Neural cell (in vitro differentiated cells): Measurements from ENCODE around the gene ZFYVE28. TPM values are rescaled to one million over a fixed set of nuclear protein-coding genes. Genes with fewer than 3 reads are reported as not detected.

Source experiments
- H2AFZ ChIP-seq: fragments of 200-600, 300-800 bp; sonication (generic), shearing (Covaris generic); 2 replicates; pipeline ENCODE4 v1.6.0; 2014; ENCODE audit warnings: low read depth, mild to moderate bottlenecking, antibody characterized with exemption, low read length, moderate library complexity
- H3F3A ChIP-seq: fragments of 200-600 bp; shearing (Covaris generic); 2 replicates; pipeline ENCODE4 v1.6.1; 2016; ENCODE audit warnings: mild to moderate bottlenecking, moderate library complexity, mixed read lengths, antibody characterized with exemption, low read length; ENCODE audit not compliant: insufficient read depth, poor library complexity, severe bottlenecking
- H3K27ac ChIP-seq: fragments of 200-600, 300-800 bp; sonication (generic), shearing (Covaris generic); 2 replicates; pipeline ENCODE4 v1.5.1; 2014; ENCODE audit warnings: mild to moderate bottlenecking, low read length, moderate library complexity
- H3K27me3 ChIP-seq: fragments of 300-800, 200-600 bp; sonication (generic), shearing (Covaris generic); 2 replicates; pipeline ENCODE4 v1.6.0; 2014; ENCODE audit warnings: mild to moderate bottlenecking, low read depth, low read length, moderate library complexity; ENCODE audit not compliant: insufficient read depth
- H3K36me3 ChIP-seq: fragments of 300-800, 200-600 bp; sonication (generic), shearing (Covaris generic); 2 replicates; pipeline ENCODE4 v1.5.1; 2014; ENCODE audit warnings: mild to moderate bottlenecking, antibody characterized with exemption, low read length, moderate library complexity; ENCODE audit not compliant: insufficient read depth
- H3K4me2 ChIP-seq: fragments of 300-800, 200-600 bp; sonication (generic), shearing (Covaris generic); 2 replicates; pipeline ENCODE4 v1.6.0; 2014; ENCODE audit warnings: mild to moderate bottlenecking, low read length
- H3K4me3 ChIP-seq: fragments of 300-800, 200-600 bp; sonication (generic), shearing (Covaris generic); 2 replicates; pipeline ENCODE4 v1.5.1; 2014; ENCODE audit warnings: mild to moderate bottlenecking, low read length, moderate library complexity
- H3K79me2 ChIP-seq: fragments of 200-600 bp; shearing (Covaris generic); replicated peaks from 2 replicates; pipeline ENCODE4 v1.6.0; 2014; ENCODE audit warnings: mild to moderate bottlenecking, low read length, moderate library complexity; ENCODE audit not compliant: insufficient read depth
- H3K9ac ChIP-seq: fragments of 300-800, 200-600 bp; sonication (generic), shearing (Covaris generic); 2 replicates; pipeline ENCODE4 v1.6.1; 2016; ENCODE audit warnings: mild to moderate bottlenecking, low read length, mixed read lengths
- H3K9me2 ChIP-seq: fragments of 200-600 bp; shearing (Covaris generic); 2 replicates; pipeline ENCODE4 v1.6.1; 2016; ENCODE audit warnings: mild to moderate bottlenecking, low read length, mixed read lengths; ENCODE audit not compliant: insufficient read depth
- H3K9me3 ChIP-seq: fragments of 200-600, 300-800 bp; sonication (generic), shearing (Covaris generic); 2 replicates; pipeline ENCODE4 v1.6.1; 2016; ENCODE audit warnings: mild to moderate bottlenecking, mixed run types, low read length, moderate library complexity, mixed read lengths
- H4K20me1 ChIP-seq: fragments of 200-600 bp; shearing (Covaris generic); 2 replicates; pipeline ENCODE4 v1.6.1; 2016; ENCODE audit warnings: mild to moderate bottlenecking, mixed run types; ENCODE audit not compliant: insufficient read depth
- EP300 ChIP-seq: fragments of 450-650 bp; conservative IDR thresholded peaks from 2 replicates; pipeline ENCODE4 v1.6.1; 2014; ENCODE audit warnings: antibody characterized with exemption, mild to moderate bottlenecking, moderate library complexity; ENCODE audit not compliant: poor library complexity, severe bottlenecking
- EZH2 ChIP-seq: fragments of 200-600, 300-800 bp; shearing (Covaris generic), sonication (generic); IDR thresholded peaks from 2 replicates; pipeline ENCODE4 v1.6.1; 2014; ENCODE audit warnings: antibody characterized with exemption, low read length, borderline replicate concordance, mild to moderate bottlenecking; ENCODE audit not compliant: insufficient read depth, poor library complexity, severe bottlenecking
- MXI1 ChIP-seq: fragments of 450-650 bp; conservative IDR thresholded peaks from 2 replicates; pipeline ENCODE4 v1.6.1; 2014; ENCODE audit warnings: antibody characterized with exemption, mild to moderate bottlenecking; ENCODE audit not compliant: poor library complexity, severe bottlenecking
- POLR2AphosphoS5 ChIP-seq: IDR thresholded peaks from 2 replicates; pipeline ENCODE4 v1.6.1; 2012
- RAD21 ChIP-seq: fragments of 450-650 bp; conservative IDR thresholded peaks from 2 replicates; pipeline ENCODE4 v1.6.1; 2014; ENCODE audit warnings: antibody characterized with exemption, mild to moderate bottlenecking, moderate library complexity
- SMC3 ChIP-seq: fragments of 450-650 bp; conservative IDR thresholded peaks from 2 replicates; pipeline ENCODE4 v1.6.1; 2014; ENCODE audit warnings: antibody characterized with exemption, mild to moderate bottlenecking, moderate library complexity; ENCODE audit not compliant: poor library complexity
- TAF1 ChIP-seq: IDR thresholded peaks from 2 replicates; pipeline ENCODE4 v1.6.1; 2012; ENCODE audit warnings: low read depth
- polyA plus RNA-seq: library from polyadenylated mRNA; depleted of rRNA; stranded (reverse); fragments of >200 nt; gene quantifications from 2 replicates; pipeline ENCODE4 v1.2.3, GENCODE V29; 2014
- TF ChIP-seq, protein P1 (sequence below): fragments of 450-650 bp; IDR thresholded peaks from 2 replicates; pipeline ENCODE4 v1.5.1; 2014; ENCODE audit warnings: antibody characterized with exemption, mild to moderate bottlenecking, moderate library complexity; ENCODE audit not compliant: poor library complexity, severe bottlenecking
- TF ChIP-seq, protein P2 (sequence below): IDR thresholded peaks from 2 replicates; pipeline ENCODE4 v1.6.1; 2012; ENCODE audit warnings: borderline replicate concordance

Gene ZFYVE28
- polyA plus RNA-seq, 1 donor from 2014 or later = 2.4 TPM

DNA sequence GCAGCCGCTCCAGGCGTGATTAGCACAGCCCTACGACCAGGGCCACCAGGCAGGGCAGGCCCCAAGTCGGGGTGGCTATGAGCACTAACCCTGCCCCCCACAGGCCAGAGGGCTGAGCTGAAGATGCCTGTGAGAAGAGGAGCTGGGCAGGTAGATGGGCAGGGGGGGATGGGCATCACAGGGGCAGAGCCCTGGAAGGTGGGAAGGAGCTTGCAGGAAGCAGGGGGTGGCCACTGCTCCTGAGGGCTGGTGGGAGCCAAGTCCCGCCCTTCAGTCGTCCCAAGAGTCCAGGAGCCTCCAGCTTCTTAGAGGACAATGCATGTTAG lies 149.3 kb downstream of the ZFYVE28 start:
- no peaks in the 10 kb centered on the region for H3K27me3 ChIP-seq
- no peak overlapping the region for H3K4me3 ChIP-seq
- no peak overlapping the region for H3K27ac ChIP-seq
- no peaks in the 10 kb centered on the region for H3K36me3 ChIP-seq
- H3K9me3 ChIP-seq = no peaks in the 10 kb centered on the region
- no peaks in the 10 kb centered on the region for H3K9me2 ChIP-seq
- H3F3A ChIP-seq = no peaks in the 10 kb centered on the region
- H2AFZ ChIP-seq = no peak overlapping the region
- no peak overlapping the region for H3K4me2 ChIP-seq
- no peak overlapping the region for H3K9ac ChIP-seq
- H4K20me1 ChIP-seq = no peaks in the 10 kb centered on the region
- H3K79me2 ChIP-seq = no peaks in the 10 kb centered on the region
- TF ChIP-seq, protein P1, sequence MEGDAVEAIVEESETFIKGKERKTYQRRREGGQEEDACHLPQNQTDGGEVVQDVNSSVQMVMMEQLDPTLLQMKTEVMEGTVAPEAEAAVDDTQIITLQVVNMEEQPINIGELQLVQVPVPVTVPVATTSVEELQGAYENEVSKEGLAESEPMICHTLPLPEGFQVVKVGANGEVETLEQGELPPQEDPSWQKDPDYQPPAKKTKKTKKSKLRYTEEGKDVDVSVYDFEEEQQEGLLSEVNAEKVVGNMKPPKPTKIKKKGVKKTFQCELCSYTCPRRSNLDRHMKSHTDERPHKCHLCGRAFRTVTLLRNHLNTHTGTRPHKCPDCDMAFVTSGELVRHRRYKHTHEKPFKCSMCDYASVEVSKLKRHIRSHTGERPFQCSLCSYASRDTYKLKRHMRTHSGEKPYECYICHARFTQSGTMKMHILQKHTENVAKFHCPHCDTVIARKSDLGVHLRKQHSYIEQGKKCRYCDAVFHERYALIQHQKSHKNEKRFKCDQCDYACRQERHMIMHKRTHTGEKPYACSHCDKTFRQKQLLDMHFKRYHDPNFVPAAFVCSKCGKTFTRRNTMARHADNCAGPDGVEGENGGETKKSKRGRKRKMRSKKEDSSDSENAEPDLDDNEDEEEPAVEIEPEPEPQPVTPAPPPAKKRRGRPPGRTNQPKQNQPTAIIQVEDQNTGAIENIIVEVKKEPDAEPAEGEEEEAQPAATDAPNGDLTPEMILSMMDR = no peak
- TF ChIP-seq TAF1 (no peak), POLR2AphosphoS5 (no peak), SMC3 (no peak), MXI1 (no peak), EP300 (no peak), RAD21 (no peak), EZH2 (no peak)
- TF ChIP-seq, protein P2, sequence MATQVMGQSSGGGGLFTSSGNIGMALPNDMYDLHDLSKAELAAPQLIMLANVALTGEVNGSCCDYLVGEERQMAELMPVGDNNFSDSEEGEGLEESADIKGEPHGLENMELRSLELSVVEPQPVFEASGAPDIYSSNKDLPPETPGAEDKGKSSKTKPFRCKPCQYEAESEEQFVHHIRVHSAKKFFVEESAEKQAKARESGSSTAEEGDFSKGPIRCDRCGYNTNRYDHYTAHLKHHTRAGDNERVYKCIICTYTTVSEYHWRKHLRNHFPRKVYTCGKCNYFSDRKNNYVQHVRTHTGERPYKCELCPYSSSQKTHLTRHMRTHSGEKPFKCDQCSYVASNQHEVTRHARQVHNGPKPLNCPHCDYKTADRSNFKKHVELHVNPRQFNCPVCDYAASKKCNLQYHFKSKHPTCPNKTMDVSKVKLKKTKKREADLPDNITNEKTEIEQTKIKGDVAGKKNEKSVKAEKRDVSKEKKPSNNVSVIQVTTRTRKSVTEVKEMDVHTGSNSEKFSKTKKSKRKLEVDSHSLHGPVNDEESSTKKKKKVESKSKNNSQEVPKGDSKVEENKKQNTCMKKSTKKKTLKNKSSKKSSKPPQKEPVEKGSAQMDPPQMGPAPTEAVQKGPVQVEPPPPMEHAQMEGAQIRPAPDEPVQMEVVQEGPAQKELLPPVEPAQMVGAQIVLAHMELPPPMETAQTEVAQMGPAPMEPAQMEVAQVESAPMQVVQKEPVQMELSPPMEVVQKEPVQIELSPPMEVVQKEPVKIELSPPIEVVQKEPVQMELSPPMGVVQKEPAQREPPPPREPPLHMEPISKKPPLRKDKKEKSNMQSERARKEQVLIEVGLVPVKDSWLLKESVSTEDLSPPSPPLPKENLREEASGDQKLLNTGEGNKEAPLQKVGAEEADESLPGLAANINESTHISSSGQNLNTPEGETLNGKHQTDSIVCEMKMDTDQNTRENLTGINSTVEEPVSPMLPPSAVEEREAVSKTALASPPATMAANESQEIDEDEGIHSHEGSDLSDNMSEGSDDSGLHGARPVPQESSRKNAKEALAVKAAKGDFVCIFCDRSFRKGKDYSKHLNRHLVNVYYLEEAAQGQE = no peak

DNA sequence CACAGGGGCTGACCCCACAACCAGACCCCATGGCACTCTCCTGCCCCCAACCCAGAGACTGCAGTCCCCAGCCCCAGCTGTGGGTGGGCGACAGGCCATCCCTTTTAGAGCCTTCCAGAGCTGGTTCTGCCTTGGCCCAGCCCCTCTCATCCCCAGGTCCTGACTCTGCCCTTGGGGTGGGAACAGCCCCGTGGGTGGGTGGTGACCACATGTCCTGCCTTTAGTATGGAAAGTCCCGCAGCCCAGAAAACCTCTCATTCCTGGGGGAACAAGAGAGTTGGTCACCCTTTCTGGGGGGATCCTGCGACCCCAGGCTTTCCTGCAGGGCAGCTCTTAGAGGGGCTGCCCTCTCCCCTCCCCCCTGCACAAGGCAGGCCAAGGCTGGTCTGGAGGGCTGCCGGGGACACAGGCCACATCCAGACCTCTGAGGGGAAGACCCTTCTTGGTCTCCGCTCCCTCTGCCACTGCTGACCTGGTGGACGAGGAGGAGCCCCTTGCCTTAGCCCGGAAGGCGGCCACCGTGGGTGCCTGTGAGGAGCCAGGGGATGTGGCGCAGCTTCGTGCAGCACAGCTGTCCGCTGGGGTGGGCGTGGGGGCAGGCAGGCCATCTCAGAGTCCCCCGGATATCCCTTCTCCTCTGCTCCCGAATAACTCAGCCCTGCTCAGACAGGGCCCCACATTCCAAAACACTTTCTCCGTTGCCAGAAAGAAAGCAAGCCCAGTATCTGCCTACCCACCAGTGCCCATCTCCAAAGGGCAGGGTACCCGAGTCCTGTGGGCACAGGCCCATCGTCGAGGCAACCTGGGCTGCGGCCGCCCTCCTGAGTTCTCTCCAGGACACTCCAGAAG lies 149.9 kb downstream of the ZFYVE28 start:
- no peaks in the 10 kb centered on the region for H3F3A ChIP-seq
- no peak overlapping the region for H2AFZ ChIP-seq
- no peaks in the 10 kb centered on the region for H3K27me3 ChIP-seq
- H3K4me3 ChIP-seq = no peak overlapping the region
- TF ChIP-seq TAF1 (no peak), MXI1 (no peak), RAD21 (no peak)
- TF ChIP-seq, protein P1 = no peak
- H3K36me3 ChIP-seq = no peaks in the 10 kb centered on the region
- no peak overlapping the region for H3K27ac ChIP-seq
- no peaks in the 10 kb centered on the region for H3K9me2 ChIP-seq
- H4K20me1 ChIP-seq = no peaks in the 10 kb centered on the region
- H3K9me3 ChIP-seq = no peaks in the 10 kb centered on the region
- no peak overlapping the region for H3K4me2 ChIP-seq
- no peaks in the 10 kb centered on the region for H3K79me2 ChIP-seq
- no peak overlapping the region for H3K9ac ChIP-seq
